ENCODE measurements around the gene MAP1A. TPM values are rescaled to one million over a fixed set of nuclear protein-coding genes. Genes with fewer than 3 reads are reported as not detected.

The MAP1A gene
- total and polyA plus RNA-seq, 2 experiments from 2014 or later, result 0.81 to 2.0 TPM

DNA sequence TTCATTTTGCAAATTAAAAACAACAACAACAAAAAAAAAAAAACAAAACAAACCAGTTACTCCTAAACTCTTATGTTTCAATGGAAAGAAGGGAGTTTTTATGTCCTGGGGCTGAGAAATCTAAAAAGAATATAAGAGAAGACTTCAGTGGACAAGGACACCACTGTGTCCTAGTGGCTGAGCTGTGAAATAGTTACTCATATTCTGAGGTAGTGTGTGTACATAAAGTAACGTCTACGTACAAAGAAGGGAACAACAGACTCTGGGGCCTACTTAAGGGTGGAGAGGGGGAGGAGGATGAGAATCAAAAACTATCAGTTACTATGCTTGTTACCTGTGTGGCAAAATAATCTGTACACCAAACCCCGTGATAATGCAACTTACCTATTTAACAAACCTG is 18.4 kb upstream of the MAP1A start:
- Histone ChIP-seq H3K4me2 (no peak overlapping the region), H3K79me2 (replicated peaks; ENCODE audit: insufficient read depth) (no peaks in the 10 kb centered on the region), H3K27ac (ENCODE audit: low read depth) (no peak overlapping the region), H3K9me2 (ENCODE audit: insufficient read depth) (no peaks in the 10 kb centered on the region), H3K4me1 (ENCODE audit: insufficient read depth) (peaks cover 3% of the 10 kb centered on the region; the same call in 1 of the 2 replicates), H3F3A (replicated peaks; ENCODE audit: low read depth) (no peaks in the 10 kb centered on the region), H3K4me3 (no peak overlapping the region), H2AFZ (no peak overlapping the region), H3K36me3 (ENCODE audit: insufficient read depth) (no peaks in the 10 kb centered on the region), H3K27me3 (ENCODE audit: insufficient read depth) (no peaks in the 10 kb centered on the region), H4K20me1 (replicated peaks; ENCODE audit: insufficient read depth) (no peaks in the 10 kb centered on the region)
- TF ChIP-seq ZNF331 (CRISPR knock-in tag; IDR thresholded peaks at IDR 0.05; ENCODE audit: low read depth) (no peak), POLR2AphosphoS5 (IDR thresholded peaks at IDR 0.05; ENCODE audit: low read depth) (no peak), EZH2 (IDR thresholded peaks at IDR 0.05; ENCODE audit: low read depth, unreplicated experiment) (no peak), ZNF114 (CRISPR knock-in tag; IDR thresholded peaks at IDR 0.05) (no peak), CREB1 (CRISPR knock-in tag; IDR thresholded peaks at IDR 0.05; ENCODE audit: low read depth) (no peak)
- TF ChIP-seq, protein P1, sequence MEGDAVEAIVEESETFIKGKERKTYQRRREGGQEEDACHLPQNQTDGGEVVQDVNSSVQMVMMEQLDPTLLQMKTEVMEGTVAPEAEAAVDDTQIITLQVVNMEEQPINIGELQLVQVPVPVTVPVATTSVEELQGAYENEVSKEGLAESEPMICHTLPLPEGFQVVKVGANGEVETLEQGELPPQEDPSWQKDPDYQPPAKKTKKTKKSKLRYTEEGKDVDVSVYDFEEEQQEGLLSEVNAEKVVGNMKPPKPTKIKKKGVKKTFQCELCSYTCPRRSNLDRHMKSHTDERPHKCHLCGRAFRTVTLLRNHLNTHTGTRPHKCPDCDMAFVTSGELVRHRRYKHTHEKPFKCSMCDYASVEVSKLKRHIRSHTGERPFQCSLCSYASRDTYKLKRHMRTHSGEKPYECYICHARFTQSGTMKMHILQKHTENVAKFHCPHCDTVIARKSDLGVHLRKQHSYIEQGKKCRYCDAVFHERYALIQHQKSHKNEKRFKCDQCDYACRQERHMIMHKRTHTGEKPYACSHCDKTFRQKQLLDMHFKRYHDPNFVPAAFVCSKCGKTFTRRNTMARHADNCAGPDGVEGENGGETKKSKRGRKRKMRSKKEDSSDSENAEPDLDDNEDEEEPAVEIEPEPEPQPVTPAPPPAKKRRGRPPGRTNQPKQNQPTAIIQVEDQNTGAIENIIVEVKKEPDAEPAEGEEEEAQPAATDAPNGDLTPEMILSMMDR (conservative IDR thresholded peaks at IDR 0.05; ENCODE audit: low read depth in 2 of 2), result no peak
- TF ChIP-seq, protein P2, sequence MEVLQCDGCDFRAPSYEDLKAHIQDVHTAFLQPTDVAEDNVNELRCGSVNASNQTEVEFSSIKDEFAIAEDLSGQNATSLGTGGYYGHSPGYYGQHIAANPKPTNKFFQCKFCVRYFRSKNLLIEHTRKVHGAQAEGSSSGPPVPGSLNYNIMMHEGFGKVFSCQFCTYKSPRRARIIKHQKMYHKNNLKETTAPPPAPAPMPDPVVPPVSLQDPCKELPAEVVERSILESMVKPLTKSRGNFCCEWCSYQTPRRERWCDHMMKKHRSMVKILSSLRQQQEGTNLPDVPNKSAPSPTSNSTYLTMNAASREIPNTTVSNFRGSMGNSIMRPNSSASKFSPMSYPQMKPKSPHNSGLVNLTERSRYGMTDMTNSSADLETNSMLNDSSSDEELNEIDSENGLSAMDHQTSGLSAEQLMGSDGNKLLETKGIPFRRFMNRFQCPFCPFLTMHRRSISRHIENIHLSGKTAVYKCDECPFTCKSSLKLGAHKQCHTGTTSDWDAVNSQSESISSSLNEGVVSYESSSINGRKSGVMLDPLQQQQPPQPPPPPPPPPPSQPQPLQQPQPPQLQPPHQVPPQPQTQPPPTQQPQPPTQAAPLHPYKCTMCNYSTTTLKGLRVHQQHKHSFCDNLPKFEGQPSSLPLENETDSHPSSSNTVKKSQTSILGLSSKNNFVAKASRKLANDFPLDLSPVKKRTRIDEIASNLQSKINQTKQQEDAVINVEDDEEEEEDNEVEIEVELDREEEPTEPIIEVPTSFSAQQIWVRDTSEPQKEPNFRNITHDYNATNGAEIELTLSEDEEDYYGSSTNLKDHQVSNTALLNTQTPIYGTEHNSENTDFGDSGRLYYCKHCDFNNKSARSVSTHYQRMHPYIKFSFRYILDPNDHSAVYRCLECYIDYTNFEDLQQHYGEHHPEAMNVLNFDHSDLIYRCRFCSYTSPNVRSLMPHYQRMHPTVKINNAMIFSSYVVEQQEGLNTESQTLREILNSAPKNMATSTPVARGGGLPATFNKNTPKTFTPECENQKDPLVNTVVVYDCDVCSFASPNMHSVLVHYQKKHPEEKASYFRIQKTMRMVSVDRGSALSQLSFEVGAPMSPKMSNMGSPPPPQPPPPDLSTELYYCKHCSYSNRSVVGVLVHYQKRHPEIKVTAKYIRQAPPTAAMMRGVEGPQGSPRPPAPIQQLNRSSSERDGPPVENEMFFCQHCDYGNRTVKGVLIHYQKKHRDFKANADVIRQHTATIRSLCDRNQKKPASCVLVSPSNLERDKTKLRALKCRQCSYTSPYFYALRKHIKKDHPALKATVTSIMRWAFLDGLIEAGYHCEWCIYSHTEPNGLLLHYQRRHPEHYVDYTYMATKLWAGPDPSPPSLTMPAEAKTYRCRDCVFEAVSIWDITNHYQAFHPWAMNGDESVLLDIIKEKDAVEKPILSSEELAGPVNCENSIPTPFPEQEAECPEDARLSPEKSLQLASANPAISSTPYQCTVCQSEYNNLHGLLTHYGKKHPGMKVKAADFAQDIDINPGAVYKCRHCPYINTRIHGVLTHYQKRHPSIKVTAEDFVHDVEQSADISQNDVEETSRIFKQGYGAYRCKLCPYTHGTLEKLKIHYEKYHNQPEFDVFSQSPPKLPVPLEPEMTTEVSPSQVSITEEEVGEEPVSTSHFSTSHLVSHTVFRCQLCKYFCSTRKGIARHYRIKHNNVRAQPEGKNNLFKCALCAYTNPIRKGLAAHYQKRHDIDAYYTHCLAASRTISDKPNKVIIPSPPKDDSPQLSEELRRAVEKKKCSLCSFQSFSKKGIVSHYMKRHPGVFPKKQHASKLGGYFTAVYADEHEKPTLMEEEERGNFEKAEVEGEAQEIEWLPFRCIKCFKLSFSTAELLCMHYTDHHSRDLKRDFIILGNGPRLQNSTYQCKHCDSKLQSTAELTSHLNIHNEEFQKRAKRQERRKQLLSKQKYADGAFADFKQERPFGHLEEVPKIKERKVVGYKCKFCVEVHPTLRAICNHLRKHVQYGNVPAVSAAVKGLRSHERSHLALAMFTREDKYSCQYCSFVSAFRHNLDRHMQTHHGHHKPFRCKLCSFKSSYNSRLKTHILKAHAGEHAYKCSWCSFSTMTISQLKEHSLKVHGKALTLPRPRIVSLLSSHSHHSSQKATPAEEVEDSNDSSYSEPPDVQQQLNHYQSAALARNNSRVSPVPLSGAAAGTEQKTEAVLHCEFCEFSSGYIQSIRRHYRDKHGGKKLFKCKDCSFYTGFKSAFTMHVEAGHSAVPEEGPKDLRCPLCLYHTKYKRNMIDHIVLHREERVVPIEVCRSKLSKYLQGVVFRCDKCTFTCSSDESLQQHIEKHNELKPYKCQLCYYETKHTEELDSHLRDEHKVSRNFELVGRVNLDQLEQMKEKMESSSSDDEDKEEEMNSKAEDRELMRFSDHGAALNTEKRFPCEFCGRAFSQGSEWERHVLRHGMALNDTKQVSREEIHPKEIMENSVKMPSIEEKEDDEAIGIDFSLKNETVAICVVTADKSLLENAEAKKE (CRISPR knock-in tag; IDR thresholded peaks at IDR 0.05), result no peak
- no peak for DNase-seq (ENCODE audit: low spot score)
- H3K9me3 Mint-ChIP-seq, result no peaks in the 10 kb centered on the region
- no peak overlapping the region for H3K27ac Mint-ChIP-seq
- peaks cover under 1% of the 10 kb centered on the region; the same call in 2 of the 3 replicates for H3K4me1 Mint-ChIP-seq
- no peak overlapping the region for H3K4me3 Mint-ChIP-seq
- no peak for ATAC-seq
- H3K36me3 Mint-ChIP-seq (ENCODE audit: low read depth), result no peaks in the 10 kb centered on the region
- peaks cover 5% of the 10 kb centered on the region for H3K27me3 Mint-ChIP-seq (ENCODE audit: insufficient read depth, low read depth, poor library complexity)
